C4-2B (cell line): ENCODE data around the gene DDRGK1.

Source experiments
- ZFX ChIP-seq: fragments of 450-650 bp; IDR thresholded peaks from 2 replicates; pipeline ENCODE4 v1.6.1; 2017
- TF ChIP-seq, protein P1 (sequence below): fragments of 450-650 bp; conservative IDR thresholded peaks from 2 replicates; pipeline ENCODE4 v1.5.1; 2017; ENCODE audit warnings: mild to moderate bottlenecking

DNA sequence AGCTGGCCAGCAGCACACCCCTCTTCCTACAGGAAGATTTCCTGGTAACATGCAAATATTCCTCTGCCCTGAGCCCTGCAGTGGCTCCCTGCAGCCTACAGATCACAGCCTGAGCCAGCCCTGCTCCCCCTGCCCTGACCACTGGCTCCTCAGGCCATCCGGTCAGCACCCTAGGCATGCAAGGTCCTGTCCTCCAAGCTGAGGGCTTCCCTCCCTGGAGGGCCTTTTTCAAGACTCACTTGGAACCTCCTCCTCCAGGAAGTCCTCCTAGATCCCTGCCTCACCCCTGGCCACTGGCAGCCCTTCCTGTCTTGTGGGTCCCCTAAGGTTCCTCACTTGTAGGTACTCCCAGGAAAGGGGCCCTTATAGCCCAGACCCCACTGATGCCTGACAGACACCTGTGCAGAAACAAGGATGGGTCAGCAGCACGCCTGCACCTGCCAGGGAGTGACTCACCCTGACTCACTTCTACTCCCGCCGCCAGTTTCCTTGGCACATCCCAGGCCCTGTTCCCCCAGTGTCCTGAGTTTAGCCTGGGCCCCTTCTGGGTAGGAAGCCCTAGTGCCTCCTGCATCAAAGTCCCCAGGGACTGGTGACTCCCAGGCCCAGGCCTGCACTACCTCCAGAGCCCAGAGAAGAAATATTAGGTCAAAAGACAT lies 31.3 kb upstream of the DDRGK1 start:
- TF ChIP-seq, protein P1, sequence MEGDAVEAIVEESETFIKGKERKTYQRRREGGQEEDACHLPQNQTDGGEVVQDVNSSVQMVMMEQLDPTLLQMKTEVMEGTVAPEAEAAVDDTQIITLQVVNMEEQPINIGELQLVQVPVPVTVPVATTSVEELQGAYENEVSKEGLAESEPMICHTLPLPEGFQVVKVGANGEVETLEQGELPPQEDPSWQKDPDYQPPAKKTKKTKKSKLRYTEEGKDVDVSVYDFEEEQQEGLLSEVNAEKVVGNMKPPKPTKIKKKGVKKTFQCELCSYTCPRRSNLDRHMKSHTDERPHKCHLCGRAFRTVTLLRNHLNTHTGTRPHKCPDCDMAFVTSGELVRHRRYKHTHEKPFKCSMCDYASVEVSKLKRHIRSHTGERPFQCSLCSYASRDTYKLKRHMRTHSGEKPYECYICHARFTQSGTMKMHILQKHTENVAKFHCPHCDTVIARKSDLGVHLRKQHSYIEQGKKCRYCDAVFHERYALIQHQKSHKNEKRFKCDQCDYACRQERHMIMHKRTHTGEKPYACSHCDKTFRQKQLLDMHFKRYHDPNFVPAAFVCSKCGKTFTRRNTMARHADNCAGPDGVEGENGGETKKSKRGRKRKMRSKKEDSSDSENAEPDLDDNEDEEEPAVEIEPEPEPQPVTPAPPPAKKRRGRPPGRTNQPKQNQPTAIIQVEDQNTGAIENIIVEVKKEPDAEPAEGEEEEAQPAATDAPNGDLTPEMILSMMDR, result no peak
- TF ChIP-seq ZFX, result no peak
